HepG2 (cell line): ENCODE data around the gene HNRNPUL1.

Experiments
- GABPA ChIP-seq, 2 experiments: IDR thresholded peaks; 2 replicates each; pipeline ENCODE4 v1.6.1; 2011 to 2016; ENCODE audit warnings: low read depth in 2 of 2, low read length in 1 of 2, missing biosample characterization in 1 of 2, missing genetic modification characterization in 1 of 2
- ZNF670 ChIP-seq: sonication (generic); formaldehyde crosslinking; IDR thresholded peaks from 2 replicates; pipeline ENCODE4 v1.8.0; 2022; ENCODE audit warnings: mild to moderate bottlenecking, missing genetic modification reagents, borderline replicate concordance
- TF ChIP-seq, protein P1 (sequence below): sonication (generic); formaldehyde crosslinking; IDR thresholded peaks from 2 replicates; pipeline ENCODE4 v1.5.0; 2020; ENCODE audit warnings: mild to moderate bottlenecking, missing genetic modification reagents, borderline replicate concordance

DNA sequence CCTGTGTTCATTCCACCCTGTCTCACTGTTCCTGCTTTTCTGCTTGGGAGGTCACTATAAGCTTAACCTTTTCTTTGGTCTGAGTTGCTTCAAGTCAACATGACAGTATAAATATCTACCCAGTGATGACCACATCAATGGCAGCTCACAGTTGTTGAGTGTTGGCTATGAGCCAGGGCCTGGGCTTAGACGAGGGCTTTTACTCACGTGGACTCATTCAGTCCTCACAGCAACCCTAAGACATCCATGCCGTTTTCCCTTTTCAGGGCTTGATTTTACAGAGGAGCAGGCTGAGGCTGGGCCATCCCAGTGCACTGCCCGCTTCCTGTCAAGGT, 35.5 kb downstream of the HNRNPUL1 start:
- TF ChIP-seq GABPA (IDR thresholded peaks at IDR 0.05; ENCODE audit: low read depth, low read length), result no peak
- no peak for TF ChIP-seq GABPA (CRISPR knock-in tag; IDR thresholded peaks at IDR 0.05; ENCODE audit: low read depth)
- TF ChIP-seq ZNF670 (CRISPR knock-in tag), result no peak
- TF ChIP-seq, protein P1, sequence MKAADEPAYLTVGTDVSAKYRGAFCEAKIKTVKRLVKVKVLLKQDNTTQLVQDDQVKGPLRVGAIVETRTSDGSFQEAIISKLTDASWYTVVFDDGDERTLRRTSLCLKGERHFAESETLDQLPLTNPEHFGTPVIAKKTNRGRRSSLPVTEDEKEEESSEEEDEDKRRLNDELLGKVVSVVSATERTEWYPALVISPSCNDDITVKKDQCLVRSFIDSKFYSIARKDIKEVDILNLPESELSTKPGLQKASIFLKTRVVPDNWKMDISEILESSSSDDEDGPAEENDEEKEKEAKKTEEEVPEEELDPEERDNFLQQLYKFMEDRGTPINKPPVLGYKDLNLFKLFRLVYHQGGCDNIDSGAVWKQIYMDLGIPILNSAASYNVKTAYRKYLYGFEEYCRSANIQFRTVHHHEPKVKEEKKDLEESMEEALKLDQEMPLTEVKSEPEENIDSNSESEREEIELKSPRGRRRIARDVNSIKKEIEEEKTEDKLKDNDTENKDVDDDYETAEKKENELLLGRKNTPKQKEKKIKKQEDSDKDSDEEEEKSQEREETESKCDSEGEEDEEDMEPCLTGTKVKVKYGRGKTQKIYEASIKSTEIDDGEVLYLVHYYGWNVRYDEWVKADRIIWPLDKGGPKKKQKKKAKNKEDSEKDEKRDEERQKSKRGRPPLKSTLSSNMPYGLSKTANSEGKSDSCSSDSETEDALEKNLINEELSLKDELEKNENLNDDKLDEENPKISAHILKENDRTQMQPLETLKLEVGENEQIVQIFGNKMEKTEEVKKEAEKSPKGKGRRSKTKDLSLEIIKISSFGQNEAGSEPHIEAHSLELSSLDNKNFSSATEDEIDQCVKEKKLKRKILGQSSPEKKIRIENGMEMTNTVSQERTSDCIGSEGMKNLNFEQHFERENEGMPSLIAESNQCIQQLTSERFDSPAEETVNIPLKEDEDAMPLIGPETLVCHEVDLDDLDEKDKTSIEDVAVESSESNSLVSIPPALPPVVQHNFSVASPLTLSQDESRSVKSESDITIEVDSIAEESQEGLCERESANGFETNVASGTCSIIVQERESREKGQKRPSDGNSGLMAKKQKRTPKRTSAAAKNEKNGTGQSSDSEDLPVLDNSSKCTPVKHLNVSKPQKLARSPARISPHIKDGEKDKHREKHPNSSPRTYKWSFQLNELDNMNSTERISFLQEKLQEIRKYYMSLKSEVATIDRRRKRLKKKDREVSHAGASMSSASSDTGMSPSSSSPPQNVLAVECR (CRISPR knock-in tag), result no peak
